Liver (tissue), 3 donors: Measurements from ENCODE around the gene MANF.

Experiments used
- EGR1 ChIP-seq, 2 donors: IDR thresholded peaks; 2 replicates each; pipeline ENCODE4 v1.6.1; 2016 to 2018; ENCODE audit warnings: antibody characterized with exemption in 2 of 2, low read depth in 2 of 2
- GABPA ChIP-seq, 2 donors: IDR thresholded peaks in 1 of 2; conservative IDR thresholded peaks in 1 of 2; 2 replicates each; pipeline ENCODE4 v1.6.1; 2016; ENCODE audit warnings: antibody characterized with exemption in 2 of 2, mild to moderate bottlenecking in 1 of 2, moderate library complexity in 1 of 2
- JUND ChIP-seq, 2 donors: IDR thresholded peaks; 2 replicates each; pipeline ENCODE4 v1.6.1; 2016; ENCODE audit warnings: antibody characterized with exemption in 2 of 2
- RAD21 ChIP-seq, 2 donors: IDR thresholded peaks; 2 replicates each; pipeline ENCODE4 v1.6.1; 2016; ENCODE audit warnings: antibody characterized with exemption in 2 of 2, mild to moderate bottlenecking in 2 of 2
- SP1 ChIP-seq: IDR thresholded peaks from 2 replicates; pipeline ENCODE4 v1.6.1; 2018; ENCODE audit warnings: antibody characterized with exemption, mild to moderate bottlenecking
- TAF1 ChIP-seq: conservative IDR thresholded peaks from 2 replicates; pipeline ENCODE4 v1.6.1; 2016; ENCODE audit warnings: antibody characterized with exemption, mild to moderate bottlenecking
- YY1 ChIP-seq: IDR thresholded peaks from 2 replicates; pipeline ENCODE4 v1.6.1; 2016; ENCODE audit warnings: antibody characterized with exemption, mild to moderate bottlenecking
- TF ChIP-seq, protein P1 (sequence below): fragments of 150-350 bp; IDR thresholded peaks from 2 replicates; pipeline ENCODE4 v1.5.1; 2017; ENCODE audit warnings: improper control_type of control experiment, low read depth, low read length; ENCODE audit not compliant: missing input control
- TF ChIP-seq, protein P2 (sequence below): IDR thresholded peaks from 2 replicates; pipeline ENCODE4 v1.6.1; 2016; ENCODE audit warnings: antibody characterized with exemption, mild to moderate bottlenecking
- donor health status: healthy.
- donor health status: healthy.

DNA sequence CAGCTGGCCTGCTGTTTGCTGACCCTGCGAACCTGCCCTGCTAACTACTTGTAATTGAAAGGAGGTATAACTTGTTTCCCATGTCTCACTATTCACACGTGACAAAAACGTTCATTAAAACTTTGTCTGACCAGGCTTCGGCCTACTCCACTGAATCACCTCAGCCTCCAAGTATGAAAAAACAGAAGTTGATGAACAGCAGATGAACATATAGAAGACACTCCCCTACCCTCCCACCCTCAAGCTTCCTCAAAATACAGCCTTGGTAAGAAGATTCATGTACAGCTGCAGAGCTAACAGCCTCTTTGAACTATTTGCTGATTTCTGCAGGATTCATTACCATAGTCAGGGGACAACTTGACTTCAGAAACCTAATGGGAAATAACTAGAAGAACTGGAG lies 16.6 kb downstream of the MANF start:
- TF ChIP-seq, protein P1, sequence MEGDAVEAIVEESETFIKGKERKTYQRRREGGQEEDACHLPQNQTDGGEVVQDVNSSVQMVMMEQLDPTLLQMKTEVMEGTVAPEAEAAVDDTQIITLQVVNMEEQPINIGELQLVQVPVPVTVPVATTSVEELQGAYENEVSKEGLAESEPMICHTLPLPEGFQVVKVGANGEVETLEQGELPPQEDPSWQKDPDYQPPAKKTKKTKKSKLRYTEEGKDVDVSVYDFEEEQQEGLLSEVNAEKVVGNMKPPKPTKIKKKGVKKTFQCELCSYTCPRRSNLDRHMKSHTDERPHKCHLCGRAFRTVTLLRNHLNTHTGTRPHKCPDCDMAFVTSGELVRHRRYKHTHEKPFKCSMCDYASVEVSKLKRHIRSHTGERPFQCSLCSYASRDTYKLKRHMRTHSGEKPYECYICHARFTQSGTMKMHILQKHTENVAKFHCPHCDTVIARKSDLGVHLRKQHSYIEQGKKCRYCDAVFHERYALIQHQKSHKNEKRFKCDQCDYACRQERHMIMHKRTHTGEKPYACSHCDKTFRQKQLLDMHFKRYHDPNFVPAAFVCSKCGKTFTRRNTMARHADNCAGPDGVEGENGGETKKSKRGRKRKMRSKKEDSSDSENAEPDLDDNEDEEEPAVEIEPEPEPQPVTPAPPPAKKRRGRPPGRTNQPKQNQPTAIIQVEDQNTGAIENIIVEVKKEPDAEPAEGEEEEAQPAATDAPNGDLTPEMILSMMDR = no peak
- no peak for TF ChIP-seq SP1
- TF ChIP-seq YY1 = no peak
- TF ChIP-seq EGR1 (IDR thresholded peaks at IDR 0.05; ENCODE audit: low read depth in 2 of 2) = no peak
- no peak for TF ChIP-seq TAF1
- TF ChIP-seq RAD21 (IDR thresholded peaks at IDR 0.05) = no peak
- no peak for TF ChIP-seq GABPA (IDR thresholded peaks at IDR 0.05 in 1 of 2, conservative IDR thresholded peaks at IDR 0.05 in 1 of 2)
- no peak for TF ChIP-seq JUND (IDR thresholded peaks at IDR 0.05)
- TF ChIP-seq, protein P2, sequence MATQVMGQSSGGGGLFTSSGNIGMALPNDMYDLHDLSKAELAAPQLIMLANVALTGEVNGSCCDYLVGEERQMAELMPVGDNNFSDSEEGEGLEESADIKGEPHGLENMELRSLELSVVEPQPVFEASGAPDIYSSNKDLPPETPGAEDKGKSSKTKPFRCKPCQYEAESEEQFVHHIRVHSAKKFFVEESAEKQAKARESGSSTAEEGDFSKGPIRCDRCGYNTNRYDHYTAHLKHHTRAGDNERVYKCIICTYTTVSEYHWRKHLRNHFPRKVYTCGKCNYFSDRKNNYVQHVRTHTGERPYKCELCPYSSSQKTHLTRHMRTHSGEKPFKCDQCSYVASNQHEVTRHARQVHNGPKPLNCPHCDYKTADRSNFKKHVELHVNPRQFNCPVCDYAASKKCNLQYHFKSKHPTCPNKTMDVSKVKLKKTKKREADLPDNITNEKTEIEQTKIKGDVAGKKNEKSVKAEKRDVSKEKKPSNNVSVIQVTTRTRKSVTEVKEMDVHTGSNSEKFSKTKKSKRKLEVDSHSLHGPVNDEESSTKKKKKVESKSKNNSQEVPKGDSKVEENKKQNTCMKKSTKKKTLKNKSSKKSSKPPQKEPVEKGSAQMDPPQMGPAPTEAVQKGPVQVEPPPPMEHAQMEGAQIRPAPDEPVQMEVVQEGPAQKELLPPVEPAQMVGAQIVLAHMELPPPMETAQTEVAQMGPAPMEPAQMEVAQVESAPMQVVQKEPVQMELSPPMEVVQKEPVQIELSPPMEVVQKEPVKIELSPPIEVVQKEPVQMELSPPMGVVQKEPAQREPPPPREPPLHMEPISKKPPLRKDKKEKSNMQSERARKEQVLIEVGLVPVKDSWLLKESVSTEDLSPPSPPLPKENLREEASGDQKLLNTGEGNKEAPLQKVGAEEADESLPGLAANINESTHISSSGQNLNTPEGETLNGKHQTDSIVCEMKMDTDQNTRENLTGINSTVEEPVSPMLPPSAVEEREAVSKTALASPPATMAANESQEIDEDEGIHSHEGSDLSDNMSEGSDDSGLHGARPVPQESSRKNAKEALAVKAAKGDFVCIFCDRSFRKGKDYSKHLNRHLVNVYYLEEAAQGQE = no peak
